ENCODE data around the gene SHH.

DNA sequence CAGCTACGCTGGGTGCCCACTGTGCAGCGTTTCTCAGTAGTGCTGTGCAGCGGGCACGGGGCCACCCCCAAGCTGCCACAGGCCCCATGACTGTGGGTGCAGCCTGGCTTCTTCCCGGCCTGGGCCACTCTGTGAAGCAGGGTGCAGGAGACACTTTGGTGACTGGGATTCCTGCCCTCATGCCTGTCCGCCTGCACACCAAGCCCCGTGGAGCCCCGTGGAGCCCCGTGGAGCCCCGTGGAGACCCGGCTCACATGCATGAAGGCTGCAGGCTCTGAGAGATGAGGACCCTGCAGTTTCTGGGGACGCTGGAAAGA lies 3.9 kb upstream of the SHH start:
- TF ChIP-seq, protein P1, sequence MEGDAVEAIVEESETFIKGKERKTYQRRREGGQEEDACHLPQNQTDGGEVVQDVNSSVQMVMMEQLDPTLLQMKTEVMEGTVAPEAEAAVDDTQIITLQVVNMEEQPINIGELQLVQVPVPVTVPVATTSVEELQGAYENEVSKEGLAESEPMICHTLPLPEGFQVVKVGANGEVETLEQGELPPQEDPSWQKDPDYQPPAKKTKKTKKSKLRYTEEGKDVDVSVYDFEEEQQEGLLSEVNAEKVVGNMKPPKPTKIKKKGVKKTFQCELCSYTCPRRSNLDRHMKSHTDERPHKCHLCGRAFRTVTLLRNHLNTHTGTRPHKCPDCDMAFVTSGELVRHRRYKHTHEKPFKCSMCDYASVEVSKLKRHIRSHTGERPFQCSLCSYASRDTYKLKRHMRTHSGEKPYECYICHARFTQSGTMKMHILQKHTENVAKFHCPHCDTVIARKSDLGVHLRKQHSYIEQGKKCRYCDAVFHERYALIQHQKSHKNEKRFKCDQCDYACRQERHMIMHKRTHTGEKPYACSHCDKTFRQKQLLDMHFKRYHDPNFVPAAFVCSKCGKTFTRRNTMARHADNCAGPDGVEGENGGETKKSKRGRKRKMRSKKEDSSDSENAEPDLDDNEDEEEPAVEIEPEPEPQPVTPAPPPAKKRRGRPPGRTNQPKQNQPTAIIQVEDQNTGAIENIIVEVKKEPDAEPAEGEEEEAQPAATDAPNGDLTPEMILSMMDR (conservative IDR thresholded peaks at IDR 0.05; ENCODE audit: low read depth, low read length): no peak
- TF ChIP-seq EZH2 (IDR thresholded peaks at IDR 0.05; ENCODE audit: low read length, unreplicated experiment) (no peak), EZH2phosphoT487 (IDR thresholded peaks at IDR 0.05; ENCODE audit: borderline replicate concordance, low read length) (no peak)
